Muscle of back (tissue), 11 donors: ENCODE results near the gene NFATC3. TPM values are rescaled to one million over a fixed set of nuclear protein-coding genes. Genes with fewer than 3 reads are reported as not detected.

Experiments
- DNase-seq, 3 donors: peaks; one replicate each; pipeline versions ENCODE4 v3.0.0 to v3.0.0-alpha.2; 2013
- polyA plus RNA-seq, 10 donors: library from polyadenylated mRNA; unstranded; fragments of 120-200 nt; gene quantifications; one replicate each; pipeline ENCODE4 v1.2.1, GENCODE V29; 2013; ENCODE audit not compliant: insufficient read length in 10 of 10

The NFATC3 gene
- polyA plus RNA-seq, 10 donors: 24.3 to 30.9 (median 27.0) TPM

GRCh38 chr16:68186877-68187276, 101.7 kb downstream of the NFATC3 start:
- no peak for DNase-seq

- no peak for DNase-seq
Measured at GRCh38 chr16:68187505-68187904, 102.3 kb downstream of the NFATC3 start.

- DNase-seq: no peak
Measured at GRCh38 chr16:68188170-68188569, 103.0 kb downstream of the NFATC3 start.

GRCh38 chr16:68190081-68190480, 104.9 kb downstream of the NFATC3 start:
- no peak for DNase-seq

- DNase-seq: no peak
Measured at GRCh38 chr16:68190736-68191510, 105.8 kb downstream of the NFATC3 start.

- DNase-seq: no peak
Measured at GRCh38 chr16:68194251-68194650, 109.1 kb downstream of the NFATC3 start.

GRCh38 chr16:68197250-68197649, 112.1 kb downstream of the NFATC3 start:
- no peak for DNase-seq

- DNase-seq: no peak
Measured at GRCh38 chr16:68200088-68200783, 115.1 kb downstream of the NFATC3 start.

GRCh38 chr16:68202091-68202519, 116.9 kb downstream of the NFATC3 start:
- peak; percentile 27 to 35 (median 32) for DNase-seq

- no peak for DNase-seq
Measured at GRCh38 chr16:68206245-68206644, 121.1 kb downstream of the NFATC3 start.

- DNase-seq: peak in 1 of 3 donors; percentile 5
Measured at GRCh38 chr16:68214726-68215125, 129.6 kb downstream of the NFATC3 start.

- DNase-seq: no peak
Measured at GRCh38 chr16:68215302-68215701, 130.1 kb downstream of the NFATC3 start.

- no peak for DNase-seq
Measured at GRCh38 chr16:68216240-68216639, 131.1 kb downstream of the NFATC3 start.

- no peak for DNase-seq
Measured at GRCh38 chr16:68217506-68217905, 132.3 kb downstream of the NFATC3 start.

GRCh38 chr16:68219725-68220351, 134.7 kb downstream of the NFATC3 start:
- DNase-seq: no peak

- DNase-seq: no peak
Measured at GRCh38 chr16:68223072-68223471, 137.9 kb downstream of the NFATC3 start.

GRCh38 chr16:68226116-68226515, 140.9 kb downstream of the NFATC3 start:
- DNase-seq: no peak

- DNase-seq: no peak
Measured at GRCh38 chr16:68227183-68227793, 142.1 kb downstream of the NFATC3 start.

- DNase-seq: peak in 1 of 3 donors; percentile 17
Measured at GRCh38 chr16:68227850-68228553, 142.8 kb downstream of the NFATC3 start.

GRCh38 chr16:68228652-68229051, 143.5 kb downstream of the NFATC3 start:
- no peak for DNase-seq

- peak; percentile 54 to 75 (median 67) for DNase-seq
Measured at GRCh38 chr16:68229431-68230175, 144.4 kb downstream of the NFATC3 start.
